Effector memory CD8-positive, alpha-beta T cell (primary cell): ENCODE data around the gene ZSWIM9.
A peak's percentile ranks its signal among the peaks of the same experiment; 100 is the strongest.

Source experiments
- ATAC-seq: fragments of 150-1000 bp; cut with Tn5 transposase; replicated peaks from 2 replicates; pipeline ENCODE4 v1.10.0; 2021; ENCODE audit warnings: mild to moderate bottlenecking, moderate library complexity
- DNase-seq, 3 experiments: peaks; one replicate each; pipeline ENCODE4 v3.0.0; 2021
- H3K27ac Mint-ChIP-seq, 2 donors: one replicate each; pipeline ENCODE4 v1.8.0; 2022; ENCODE audit warnings: mild to moderate bottlenecking in 2 of 2, mixed read lengths in 2 of 2, moderate library complexity in 2 of 2
- H3K27me3 Mint-ChIP-seq, 2 donors: one replicate each; pipeline ENCODE4 v1.8.0; 2022; ENCODE audit warnings: mixed read lengths in 2 of 2
- H3K36me3 Mint-ChIP-seq: one replicate; pipeline ENCODE4 v1.8.0; 2022; ENCODE audit warnings: mild to moderate bottlenecking, moderate library complexity, mixed read lengths; ENCODE audit not compliant: insufficient read depth
- H3K4me1 Mint-ChIP-seq, 2 donors: one replicate each; pipeline ENCODE4 v1.8.0; 2022; ENCODE audit warnings: low read depth in 2 of 2, mixed read lengths in 2 of 2
- H3K4me3 Mint-ChIP-seq, 2 donors: one replicate each; pipeline ENCODE4 v1.8.0; 2022; ENCODE audit warnings: mild to moderate bottlenecking in 2 of 2, mixed read lengths in 2 of 2, moderate library complexity in 2 of 2
- H3K9me3 Mint-ChIP-seq, 2 donors: one replicate each; pipeline ENCODE4 v1.8.0; 2022; ENCODE audit warnings: mixed read lengths in 2 of 2

Gene ZSWIM9

DNA sequence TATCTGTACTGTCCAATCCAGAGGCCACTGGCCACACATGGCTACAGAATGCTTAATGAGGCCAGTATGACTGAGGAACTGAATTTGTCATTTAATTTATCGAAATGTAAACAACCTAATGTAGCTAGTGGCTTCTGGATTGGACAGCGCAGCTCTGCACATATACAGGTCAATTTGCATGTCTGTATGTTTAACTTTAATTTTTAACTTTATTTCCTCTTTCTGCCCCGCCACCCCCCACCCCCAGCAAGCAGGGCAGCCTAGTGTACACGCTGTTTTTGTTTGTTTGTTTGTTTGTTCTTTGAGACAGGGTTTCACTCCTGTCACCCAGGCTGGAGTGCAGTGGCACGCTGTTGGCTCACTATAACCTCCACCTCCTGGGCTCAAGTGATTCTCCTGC is 15.5 kb downstream of the ZSWIM9 start:
- H3K27ac Mint-ChIP-seq, result no peak overlapping the region
- no peak overlapping the region for H3K4me3 Mint-ChIP-seq
- H3K27me3 Mint-ChIP-seq, result no peaks in the 10 kb centered on the region
- DNase-seq (no peak), ATAC-seq (no peak)
- H3K4me1 Mint-ChIP-seq, result peaks cover 3% of the 10 kb centered on the region in 2 donors
- H3K9me3 Mint-ChIP-seq, result no peaks in the 10 kb centered on the region
- peaks cover 13% of the 10 kb centered on the region for H3K36me3 Mint-ChIP-seq

DNA sequence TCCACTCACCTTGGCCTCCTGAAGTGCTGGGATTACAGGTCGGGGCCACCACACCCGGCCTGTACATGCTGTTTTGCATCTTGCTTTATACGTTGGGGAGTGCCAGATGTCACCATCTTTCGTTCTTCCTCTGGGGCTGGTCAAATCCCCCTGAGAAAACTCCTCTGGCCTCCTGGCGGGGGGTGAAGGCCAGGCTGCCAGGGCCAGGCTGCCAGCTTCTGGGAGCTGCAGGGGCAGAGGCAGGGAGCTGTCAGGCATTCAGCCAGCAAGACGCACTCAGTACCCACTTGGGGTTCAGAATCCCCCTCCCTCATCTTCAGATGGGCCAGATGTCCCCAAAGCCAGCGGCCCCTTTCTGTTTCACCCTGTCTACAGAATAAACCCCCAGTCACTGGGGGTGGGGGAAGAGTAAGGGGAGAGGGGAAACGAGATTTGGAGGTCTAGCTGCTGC is 16.1 kb downstream of the ZSWIM9 start:
- Mint-ChIP-seq H3K9me3 (no peaks in the 10 kb centered on the region), H3K36me3 (peaks cover 10% of the 10 kb centered on the region), H3K27ac (no peak overlapping the region), H3K27me3 (no peaks in the 10 kb centered on the region), H3K4me1 (peaks cover 3% of the 10 kb centered on the region in 2 donors), H3K4me3 (no peak overlapping the region)
- ATAC-seq, result no peak
- no peak for DNase-seq

DNA sequence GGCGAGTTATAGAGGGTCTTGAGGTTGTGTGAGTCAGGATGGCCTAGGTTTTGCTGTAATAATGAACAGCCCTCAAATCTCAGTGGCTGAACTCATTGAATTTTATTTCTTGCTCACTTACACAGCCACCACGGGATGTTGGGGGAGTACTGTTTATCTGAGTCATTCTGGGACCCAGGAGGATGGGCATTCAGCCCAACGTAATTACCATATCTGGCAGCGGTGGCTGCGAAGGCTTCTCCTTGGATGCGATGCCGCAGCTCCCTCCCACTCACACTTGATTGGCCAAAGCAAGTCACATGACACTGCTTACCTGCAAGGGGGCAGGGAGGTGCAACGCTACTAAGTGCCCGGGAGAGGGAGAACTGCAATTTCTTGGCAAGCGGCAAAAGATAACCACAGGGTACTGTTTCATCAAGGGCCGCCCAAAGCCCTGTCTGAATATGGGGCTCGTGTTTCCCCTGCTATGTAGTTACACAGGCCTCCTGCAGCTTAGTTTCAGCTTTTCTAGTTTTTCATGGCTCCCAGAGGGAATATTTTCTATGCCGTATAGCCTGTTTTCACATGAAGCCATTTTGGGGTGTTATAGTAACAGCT is 19.9 kb downstream of the ZSWIM9 start:
- ATAC-seq (peak; percentile 90), DNase-seq (peak; percentile 20 to 55 (median 43))
- no peaks in the 10 kb centered on the region for H3K9me3 Mint-ChIP-seq
- peaks cover 3 to 7% of the 10 kb centered on the region in 2 donors for H3K4me1 Mint-ChIP-seq
- peak overlapping the region in 1 of 2 donors; percentile 24 for H3K27ac Mint-ChIP-seq
- H3K4me3 Mint-ChIP-seq, result no peak overlapping the region
- H3K36me3 Mint-ChIP-seq, result peaks cover 10% of the 10 kb centered on the region
- no peaks in the 10 kb centered on the region for H3K27me3 Mint-ChIP-seq

DNA sequence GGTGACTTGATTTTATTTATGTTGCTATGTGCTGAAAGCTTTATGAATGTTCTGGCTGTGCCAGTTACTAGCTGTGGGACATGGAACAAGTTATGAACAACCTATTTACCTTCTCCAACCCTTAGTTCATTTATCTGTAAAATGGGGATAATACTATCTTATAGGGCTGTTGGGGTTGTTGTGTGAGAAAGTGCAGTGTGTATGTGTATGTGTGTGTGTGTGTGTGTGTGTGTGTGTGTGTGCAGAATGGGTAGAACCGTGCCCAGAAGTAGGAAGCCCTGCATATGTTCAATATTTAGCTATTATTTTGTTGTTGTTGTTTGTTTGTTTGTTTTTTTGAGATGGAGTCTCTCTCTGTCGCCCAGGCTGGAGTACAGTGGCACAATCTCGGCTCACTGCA is 20.4 kb downstream of the ZSWIM9 start:
- peaks cover 10% of the 10 kb centered on the region for H3K36me3 Mint-ChIP-seq
- DNase-seq (no peak), ATAC-seq (no peak)
- H3K4me3 Mint-ChIP-seq, result no peak overlapping the region
- peak overlapping the region in 1 of 2 donors; percentile 24 for H3K27ac Mint-ChIP-seq
- peaks cover 7 to 9% of the 10 kb centered on the region in 2 donors for H3K4me1 Mint-ChIP-seq
- no peaks in the 10 kb centered on the region for H3K27me3 Mint-ChIP-seq
- H3K9me3 Mint-ChIP-seq, result no peaks in the 10 kb centered on the region

DNA sequence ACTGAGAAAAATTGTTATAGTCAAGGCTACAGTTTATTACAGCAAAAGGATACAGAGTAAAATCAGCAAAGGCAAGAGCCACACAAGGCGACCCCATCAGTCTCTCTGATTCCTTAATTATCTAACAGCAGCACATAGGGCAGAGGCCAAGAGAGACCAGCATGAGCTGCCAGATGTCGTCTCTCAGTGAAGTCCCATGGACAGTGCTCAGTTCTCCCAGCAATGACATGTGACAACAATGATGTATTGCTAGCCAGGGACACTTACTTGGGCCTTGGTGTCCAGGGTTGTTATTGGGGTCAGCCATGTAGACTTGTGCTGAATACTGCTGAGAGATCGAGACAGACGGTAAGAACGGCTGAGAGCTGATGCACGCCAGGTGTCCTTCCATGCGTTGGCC is 22.3 kb downstream of the ZSWIM9 start:
- Mint-ChIP-seq H3K4me3 (no peak overlapping the region), H3K4me1 (peaks cover 9 to 16% of the 10 kb centered on the region in 2 donors), H3K27ac (no peak overlapping the region), H3K36me3 (peaks cover 10% of the 10 kb centered on the region), H3K9me3 (no peaks in the 10 kb centered on the region), H3K27me3 (no peaks in the 10 kb centered on the region)
- ATAC-seq (no peak), DNase-seq (no peak)

GRCh38 chr19:48194041-48194843 is 23.8 kb downstream of the ZSWIM9 start:
- ATAC-seq, result no peak
- Mint-ChIP-seq H3K36me3 (peaks cover 4% of the 10 kb centered on the region), H3K27me3 (no peaks in the 10 kb centered on the region), H3K27ac (peak overlapping the region in 1 of 2 donors; percentile 27), H3K9me3 (no peaks in the 10 kb centered on the region), H3K4me3 (no peak overlapping the region), H3K4me1 (peaks cover 9 to 16% of the 10 kb centered on the region in 2 donors)
- DNase-seq, result peak in 1 of 3 experiments; percentile 17

DNA sequence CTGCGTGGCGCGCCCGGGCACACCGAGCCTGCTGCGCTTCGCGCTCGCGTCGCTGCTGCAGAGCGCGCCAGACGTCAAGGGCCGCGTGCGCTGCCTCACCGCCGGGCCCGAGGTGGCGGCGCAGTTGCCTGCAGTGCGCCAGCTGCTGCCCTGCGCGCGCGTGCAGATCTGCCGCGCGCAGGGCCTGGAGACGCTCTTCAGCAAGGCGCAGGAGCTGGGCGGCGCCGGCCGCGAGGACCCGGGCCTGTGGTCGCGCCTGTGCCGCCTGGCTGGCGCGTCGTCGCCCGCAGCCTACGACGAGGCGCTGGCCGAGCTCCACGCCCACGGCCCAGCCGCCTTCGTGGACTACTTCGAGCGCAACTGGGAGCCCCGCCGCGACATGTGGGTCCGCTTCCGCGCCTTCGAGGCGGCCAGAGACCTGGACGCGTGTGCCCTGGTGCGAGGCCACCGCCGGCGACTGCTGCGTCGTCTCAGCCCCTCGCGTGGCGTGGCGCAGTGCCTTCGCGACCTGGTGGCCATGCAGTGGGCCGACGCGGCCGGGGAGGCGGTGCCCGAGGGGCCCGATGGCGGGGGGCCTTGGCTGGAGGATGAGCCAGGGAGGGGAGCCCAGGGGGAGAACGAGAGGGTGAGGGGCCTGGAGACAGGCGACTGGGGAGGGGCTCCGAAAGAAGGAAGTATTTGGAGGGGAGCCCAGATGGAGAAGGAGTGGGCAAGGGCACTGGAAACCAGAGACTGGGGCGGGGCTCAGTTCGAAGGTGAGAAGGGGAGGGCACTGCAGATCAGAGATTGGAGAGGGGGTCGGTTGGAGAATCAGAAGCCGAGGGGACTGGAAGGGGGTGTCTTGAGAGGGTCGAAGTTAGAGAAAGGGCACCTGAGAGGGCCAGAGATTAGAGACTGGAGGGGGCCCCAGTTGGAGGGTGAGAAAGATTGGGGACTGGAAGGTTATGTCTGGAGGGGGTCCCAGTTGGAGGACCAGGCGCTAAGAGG is 24.7 kb downstream of the ZSWIM9 start:
- DNase-seq (no peak), ATAC-seq (no peak)
- peaks cover 6% of the 10 kb centered on the region for H3K36me3 Mint-ChIP-seq
- no peaks in the 10 kb centered on the region for H3K27me3 Mint-ChIP-seq
- H3K4me3 Mint-ChIP-seq, result no peak overlapping the region
- H3K27ac Mint-ChIP-seq, result peak overlapping the region in 1 of 2 donors; percentile 70
- H3K4me1 Mint-ChIP-seq, result peaks cover 9 to 16% of the 10 kb centered on the region in 2 donors
- H3K9me3 Mint-ChIP-seq, result no peaks in the 10 kb centered on the region

GRCh38 chr19:48196321-48196763 is 25.9 kb downstream of the ZSWIM9 start:
- no peak overlapping the region for H3K4me3 Mint-ChIP-seq
- peaks cover 6% of the 10 kb centered on the region for H3K36me3 Mint-ChIP-seq
- ATAC-seq (no peak), DNase-seq (no peak)
- no peaks in the 10 kb centered on the region for H3K27me3 Mint-ChIP-seq
- H3K9me3 Mint-ChIP-seq, result no peaks in the 10 kb centered on the region
- peaks cover 6 to 13% of the 10 kb centered on the region in 2 donors for H3K4me1 Mint-ChIP-seq
- H3K27ac Mint-ChIP-seq, result peak overlapping the region in 1 of 2 donors; percentile 16

GRCh38 chr19:48196933-48197665 is 26.6 kb downstream of the ZSWIM9 start:
- H3K4me1 Mint-ChIP-seq, result peaks cover 6 to 13% of the 10 kb centered on the region in 2 donors
- H3K27me3 Mint-ChIP-seq, result no peaks in the 10 kb centered on the region
- no peak overlapping the region for H3K4me3 Mint-ChIP-seq
- H3K9me3 Mint-ChIP-seq, result no peaks in the 10 kb centered on the region
- peak overlapping the region in 1 of 2 donors; percentile 38 for H3K27ac Mint-ChIP-seq
- peaks cover 6% of the 10 kb centered on the region for H3K36me3 Mint-ChIP-seq
- ATAC-seq (no peak), DNase-seq (no peak)

GRCh38 chr19:48203222-48203793 is 32.8 kb downstream of the ZSWIM9 start:
- peaks cover 11% of the 10 kb centered on the region for H3K36me3 Mint-ChIP-seq
- no peak overlapping the region for H3K4me3 Mint-ChIP-seq
- no peaks in the 10 kb centered on the region for H3K9me3 Mint-ChIP-seq
- no peaks in the 10 kb centered on the region for H3K27me3 Mint-ChIP-seq
- peaks cover 0 to 4% of the 10 kb centered on the region in 2 donors for H3K4me1 Mint-ChIP-seq
- H3K27ac Mint-ChIP-seq, result no peak overlapping the region
- DNase-seq, result no peak
- ATAC-seq, result no peak

DNA sequence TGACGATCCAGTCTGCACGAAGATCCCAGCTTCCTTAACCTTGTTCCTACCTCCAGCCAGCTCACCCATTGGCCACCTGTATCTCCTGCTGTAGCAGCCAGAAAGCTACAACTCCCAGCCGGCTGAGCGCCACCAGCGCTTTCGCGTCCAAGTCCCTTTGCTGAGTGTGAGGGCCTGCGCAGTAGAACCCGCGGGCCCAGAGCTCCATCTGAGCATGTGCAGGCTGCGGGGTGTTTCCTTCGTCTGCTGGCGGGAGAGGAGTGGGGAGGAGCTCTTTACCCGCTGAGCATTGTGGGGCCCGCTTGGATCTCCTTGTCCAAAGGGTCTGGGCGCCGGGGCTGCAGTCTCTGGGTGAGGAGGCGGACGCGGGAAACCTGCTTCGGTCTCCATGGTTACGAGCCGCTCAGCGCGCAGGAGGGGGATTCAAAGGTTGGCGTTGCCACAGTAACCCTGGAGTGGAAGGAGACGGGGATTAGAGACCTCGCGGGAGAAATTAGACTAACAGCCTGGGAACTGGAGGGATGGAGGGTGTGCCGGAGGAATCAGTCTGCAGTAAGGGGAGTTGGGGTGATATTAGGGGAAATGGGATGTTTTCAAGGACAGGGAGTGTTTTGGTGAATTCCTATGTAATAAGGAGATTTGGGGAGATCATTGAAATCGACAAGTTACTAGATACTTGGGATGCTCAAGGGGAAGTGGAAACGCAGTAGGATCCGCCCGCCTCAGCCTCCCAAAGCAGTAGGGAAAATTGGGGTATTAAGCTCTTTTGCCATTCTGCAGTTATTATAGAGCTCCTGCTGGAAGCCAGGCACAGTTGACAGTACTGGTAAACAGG is 33.5 kb downstream of the ZSWIM9 start:
- no peak overlapping the region for H3K27ac Mint-ChIP-seq
- peaks cover 0 to 4% of the 10 kb centered on the region in 2 donors for H3K4me1 Mint-ChIP-seq
- DNase-seq (peak; percentile 78 to 82 (median 80)), ATAC-seq (peak; percentile 99)
- no peaks in the 10 kb centered on the region for H3K27me3 Mint-ChIP-seq
- H3K9me3 Mint-ChIP-seq, result no peaks in the 10 kb centered on the region
- no peak overlapping the region for H3K4me3 Mint-ChIP-seq
- peaks cover 17% of the 10 kb centered on the region for H3K36me3 Mint-ChIP-seq
